ENCODE data around the gene PDCD6IP. TPM values are rescaled to one million over a fixed set of nuclear protein-coding genes. Genes with fewer than 3 reads are reported as not detected.
"Not testable (repeated sequence)": the region's sequence is repeated elsewhere in the genome, so short reads cannot be mapped to it uniquely, and the experiment has no call there.

Gene PDCD6IP
- total RNA-seq, 1 donor from 2014 or later = 203 TPM

DNA sequence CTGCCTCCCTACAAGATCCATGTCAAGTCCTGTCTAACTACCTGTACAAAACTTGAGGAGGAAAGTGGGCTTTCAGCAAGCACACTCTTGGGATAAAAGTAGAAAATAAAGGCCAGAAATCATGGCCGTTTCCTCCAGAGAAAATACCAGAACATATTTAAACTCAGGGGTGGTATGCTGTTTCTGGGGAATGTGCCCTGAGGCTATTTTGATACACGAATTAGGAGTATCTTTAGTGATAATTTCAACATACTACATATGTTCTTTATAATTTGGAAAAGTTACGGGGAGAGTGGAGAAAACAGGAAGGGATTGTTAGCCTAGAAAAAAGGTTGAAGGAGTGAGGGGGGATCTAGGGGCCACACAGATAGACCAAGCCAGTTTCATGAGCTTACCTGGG lies 18.7 kb upstream of the PDCD6IP start:
- Mint-ChIP-seq H3K9me3 (ENCODE audit: unreplicated experiment) (no peaks in the 10 kb centered on the region), H3K4me1 (ENCODE audit: low read depth, unreplicated experiment) (no peaks in the 10 kb centered on the region), H3K27ac (ENCODE audit: unreplicated experiment) (no peak overlapping the region), H3K36me3 (ENCODE audit: low read depth, unreplicated experiment) (no peaks in the 10 kb centered on the region), H3K27me3 (ENCODE audit: low read depth, unreplicated experiment) (no peaks in the 10 kb centered on the region), H3K4me3 (ENCODE audit: unreplicated experiment) (no peak overlapping the region)
- H3K9me3 ChIP-seq (ENCODE audit: insufficient read depth, low read depth, low read length) = no peaks in the 10 kb centered on the region
- DNase-seq (ENCODE audit: low read depth) = no peak
- no peak overlapping the region for H3K27ac ChIP-seq (ENCODE audit: low read depth, low read length)
- no peaks in the 10 kb centered on the region for H3K79me2 ChIP-seq (ENCODE audit: insufficient read depth, low read length)
- no peaks in the 10 kb centered on the region for H3K27me3 ChIP-seq (ENCODE audit: insufficient read depth, low read length)
- H3K9ac ChIP-seq (ENCODE audit: low read length) = no peak overlapping the region
- H3K36me3 ChIP-seq (ENCODE audit: insufficient read depth, low read length) = no peaks in the 10 kb centered on the region
- H3K4me2 ChIP-seq (ENCODE audit: low read length) = no peak overlapping the region
- TF ChIP-seq EZH2 (IDR thresholded peaks at IDR 0.05; ENCODE audit: insufficient read depth, low read length) (no peak), CTCF (IDR thresholded peaks at IDR 0.05; ENCODE audit: insufficient read depth, low read depth, low read length) (no peak)
- H3K4me3 ChIP-seq (ENCODE audit: insufficient read depth, low read depth, low read length) = no peak overlapping the region
- no peak overlapping the region for H2AFZ ChIP-seq (ENCODE audit: low read depth, low read length)
- no peak for FAIRE-seq
- no peaks in the 10 kb centered on the region for H3K4me1 ChIP-seq (ENCODE audit: insufficient read depth, low read length)
- no peaks in the 10 kb centered on the region for H4K20me1 ChIP-seq (ENCODE audit: insufficient read depth, low read length)

- not testable (repeated sequence) for H3K36me3 ChIP-seq (ENCODE audit: insufficient read depth, low read length); H3K9me3 ChIP-seq (ENCODE audit: insufficient read depth, low read depth, low read length); H3K4me1 ChIP-seq (ENCODE audit: insufficient read depth, low read length); H3K27ac Mint-ChIP-seq (ENCODE audit: unreplicated experiment); H3K9me3 Mint-ChIP-seq (ENCODE audit: unreplicated experiment); FAIRE-seq; H3K27me3 ChIP-seq (ENCODE audit: insufficient read depth, low read length); H3K27me3 Mint-ChIP-seq (ENCODE audit: low read depth, unreplicated experiment); H4K20me1 ChIP-seq (ENCODE audit: insufficient read depth, low read length); H3K4me3 ChIP-seq (ENCODE audit: insufficient read depth, low read depth, low read length); H3K36me3 Mint-ChIP-seq (ENCODE audit: low read depth, unreplicated experiment); H3K4me3 Mint-ChIP-seq (ENCODE audit: unreplicated experiment); DNase-seq (ENCODE audit: low read depth); H3K4me1 Mint-ChIP-seq (ENCODE audit: low read depth, unreplicated experiment); H3K9ac ChIP-seq (ENCODE audit: low read length); H3K27ac ChIP-seq (ENCODE audit: low read depth, low read length); H3K4me2 ChIP-seq (ENCODE audit: low read length); H2AFZ ChIP-seq (ENCODE audit: low read depth, low read length); H3K79me2 ChIP-seq (ENCODE audit: insufficient read depth, low read length)
Observed at GRCh38 chr3:33781413-33781812, 17.0 kb upstream of the PDCD6IP start.

DNA sequence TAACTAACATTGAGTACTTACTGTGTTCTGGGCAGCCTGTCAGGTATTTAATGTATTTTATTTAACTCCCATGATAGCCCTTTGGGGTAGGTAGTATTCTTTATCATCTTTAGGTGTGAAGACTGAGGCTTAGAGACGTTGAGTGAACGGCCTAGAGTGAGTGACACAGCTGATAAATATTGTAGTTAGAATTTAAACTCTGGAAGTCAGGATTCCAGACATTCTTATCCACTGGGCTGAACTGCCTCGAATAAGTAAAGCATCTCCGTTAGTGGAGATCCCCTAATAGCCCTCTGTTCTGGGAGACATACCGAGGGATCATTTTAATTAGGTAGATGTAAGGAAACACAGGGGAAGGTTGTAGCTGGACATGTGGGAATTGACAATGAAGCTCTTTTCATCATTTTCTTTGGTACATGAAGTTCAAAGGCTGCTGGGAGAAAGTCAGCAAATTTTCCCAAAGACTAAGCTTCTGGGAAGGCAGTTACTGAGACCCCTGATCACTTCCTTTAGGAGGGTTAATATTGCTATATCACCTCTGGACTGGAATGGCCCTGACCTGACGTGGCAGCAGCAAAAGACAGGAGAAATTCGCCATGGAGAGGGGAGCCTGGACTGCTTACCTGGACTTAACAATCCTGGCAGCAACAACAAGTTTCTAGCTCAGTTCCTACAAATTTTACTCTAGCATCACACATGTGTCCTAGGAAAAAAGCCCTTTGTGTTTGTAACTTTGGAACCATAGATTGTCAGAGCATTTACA lies 11.7 kb upstream of the PDCD6IP start:
- H3K36me3 Mint-ChIP-seq (ENCODE audit: low read depth, unreplicated experiment) = peaks cover 2% of the 10 kb centered on the region
- peaks cover 8% of the 10 kb centered on the region for H3K4me1 ChIP-seq (ENCODE audit: insufficient read depth, low read length)
- no peaks in the 10 kb centered on the region for H3K27me3 Mint-ChIP-seq (ENCODE audit: low read depth, unreplicated experiment)
- peak overlapping the region; percentile 38 for H3K9ac ChIP-seq (ENCODE audit: low read length)
- H3K4me1 Mint-ChIP-seq (ENCODE audit: low read depth, unreplicated experiment) = peaks cover 24% of the 10 kb centered on the region
- H2AFZ ChIP-seq (ENCODE audit: low read depth, low read length) = peak overlapping the region; percentile 62
- H3K27ac ChIP-seq (ENCODE audit: low read depth, low read length) = no peak overlapping the region
- H3K27me3 ChIP-seq (ENCODE audit: insufficient read depth, low read length) = no peaks in the 10 kb centered on the region
- peak overlapping the region; percentile 70 for H3K4me3 Mint-ChIP-seq (ENCODE audit: unreplicated experiment)
- no peaks in the 10 kb centered on the region for H3K9me3 Mint-ChIP-seq (ENCODE audit: unreplicated experiment)
- FAIRE-seq (peak; percentile 67), DNase-seq (ENCODE audit: low read depth) (peak; percentile 23)
- no peaks in the 10 kb centered on the region for H3K36me3 ChIP-seq (ENCODE audit: insufficient read depth, low read length)
- peak overlapping the region; percentile 34 for H3K4me3 ChIP-seq (ENCODE audit: insufficient read depth, low read depth, low read length)
- peak overlapping the region; percentile 88 for H3K27ac Mint-ChIP-seq (ENCODE audit: unreplicated experiment)
- no peaks in the 10 kb centered on the region for H3K79me2 ChIP-seq (ENCODE audit: insufficient read depth, low read length)
- TF ChIP-seq EZH2 (IDR thresholded peaks at IDR 0.05; ENCODE audit: insufficient read depth, low read length) (no peak), CTCF (IDR thresholded peaks at IDR 0.05; ENCODE audit: insufficient read depth, low read depth, low read length) (no peak)
- peak overlapping the region; percentile 81 for H3K4me2 ChIP-seq (ENCODE audit: low read length)
- H4K20me1 ChIP-seq (ENCODE audit: insufficient read depth, low read length) = no peaks in the 10 kb centered on the region
- no peaks in the 10 kb centered on the region for H3K9me3 ChIP-seq (ENCODE audit: insufficient read depth, low read depth, low read length)

Measured in astrocyte (in vitro differentiated cells and primary cell).